HCT116 (cell line): ENCODE measurements around the gene SYMPK.
"Not testable (repeated sequence)": the region's sequence is repeated elsewhere in the genome, so short reads cannot be mapped to it uniquely, and the experiment has no call there.

Experiments used
- POLR2A ChIP-seq: IDR thresholded peaks from 2 replicates; pipeline ENCODE4 v1.7.0; 2011; ENCODE audit warnings: borderline replicate concordance; ENCODE audit not compliant: insufficient read depth, insufficient read length; ENCODE audit errors: extremely low read depth
- RAD21 ChIP-seq: IDR thresholded peaks from 2 replicates; pipeline ENCODE4 v1.6.1; 2012; ENCODE audit warnings: low read depth, mild to moderate bottlenecking

GRCh38 chr19:45867241-45867640 lies 4.3 kb upstream of the SYMPK start:
- TF ChIP-seq RAD21, POLR2A: not testable (repeated sequence)
